NB4 (cell line): ENCODE measurements around the gene RRP12.

ENCODE experiments used
- CTCF ChIP-seq: IDR thresholded peaks from one replicate; pipeline ENCODE4 v1.5.1; 2012; ENCODE audit warnings: low read depth, low read length
- POLR2A ChIP-seq: IDR thresholded peaks from 2 replicates; pipeline ENCODE4 v1.6.1; 2011; ENCODE audit warnings: mild to moderate bottlenecking; ENCODE audit not compliant: insufficient read length; ENCODE audit errors: extremely low read depth

- no peak for TF ChIP-seq POLR2A
- no peak for TF ChIP-seq CTCF
Observed at GRCh38 chr10:97347317-97347716, 53.8 kb downstream of the RRP12 start.
